Panc1 (cell line): ENCODE data around the gene DTYMK.
A peak's percentile ranks its signal among the peaks of the same experiment; 100 is the strongest.

Experiments
- POLR2AphosphoS5 ChIP-seq: IDR thresholded peaks from 2 replicates; pipeline ENCODE4 v1.6.1; 2012; ENCODE audit warnings: mild to moderate bottlenecking, low read depth, low read length, moderate library complexity
- SIN3A ChIP-seq: IDR thresholded peaks from 2 replicates; pipeline ENCODE4 v1.6.1; 2012; ENCODE audit warnings: low read depth, mild to moderate bottlenecking, low read length, moderate library complexity, borderline replicate concordance; ENCODE audit not compliant: insufficient read depth
- TCF7L2 ChIP-seq: IDR thresholded peaks from 2 replicates; pipeline ENCODE4 v1.6.1; 2011; ENCODE audit warnings: mild to moderate bottlenecking, low read depth, low read length, inconsistent platforms
- TF ChIP-seq, protein P1 (sequence below): fragments of 450-650 bp; IDR thresholded peaks from 2 replicates; pipeline ENCODE4 v1.5.1; 2017; ENCODE audit warnings: mild to moderate bottlenecking
- TF ChIP-seq, protein P2 (sequence below), 2 experiments: IDR thresholded peaks; 2 replicates each; pipeline ENCODE4 v1.6.1; 2011 to 2012; ENCODE audit warnings: low read depth in 2 of 2, control low read depth in 1 of 2, low read length in 1 of 2, mild to moderate bottlenecking in 1 of 2, moderate library complexity in 1 of 2; ENCODE audit not compliant: insufficient read depth in 1 of 2

DNA sequence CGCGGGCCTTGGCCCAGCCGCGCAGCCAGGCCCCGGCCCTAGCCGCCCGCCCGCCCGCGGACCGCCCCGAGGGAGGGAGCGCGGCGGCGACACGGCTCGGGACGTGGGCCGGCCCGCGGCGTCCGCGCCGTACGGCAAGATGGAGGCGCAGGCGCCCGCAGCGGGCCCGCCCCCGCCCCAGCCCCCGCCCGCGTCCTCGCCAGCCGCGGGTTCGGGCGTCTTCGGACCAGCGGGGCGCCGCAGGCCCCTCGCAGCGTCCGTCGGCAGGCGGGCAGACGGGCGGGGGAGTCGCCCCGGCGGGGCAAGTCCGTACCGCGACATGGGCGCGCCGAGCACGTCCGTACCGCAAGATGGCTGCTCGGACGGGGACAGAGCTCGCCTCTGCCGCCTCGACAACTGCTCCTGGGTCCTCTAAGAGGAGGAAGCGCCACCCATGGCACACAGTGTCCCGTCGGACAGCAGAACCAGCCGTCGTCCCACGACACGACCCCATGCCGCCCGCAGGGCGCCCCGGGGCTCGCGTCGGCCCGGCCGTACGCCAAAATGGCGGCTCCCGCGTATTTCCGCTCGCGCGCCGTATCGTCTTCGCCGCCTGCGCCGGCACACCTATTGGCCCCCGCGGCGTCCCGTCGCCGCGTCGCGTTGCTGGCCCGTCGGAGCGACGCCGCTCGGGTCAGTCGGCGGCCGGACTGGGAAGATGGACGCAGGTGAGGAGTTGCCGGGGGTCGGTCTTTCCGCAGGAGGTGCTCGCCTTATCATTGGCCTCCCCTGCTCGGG is 49.4 kb downstream of the DTYMK start, which contains the start of the genes ATG4B and THAP4:
- TF ChIP-seq, protein P1, sequence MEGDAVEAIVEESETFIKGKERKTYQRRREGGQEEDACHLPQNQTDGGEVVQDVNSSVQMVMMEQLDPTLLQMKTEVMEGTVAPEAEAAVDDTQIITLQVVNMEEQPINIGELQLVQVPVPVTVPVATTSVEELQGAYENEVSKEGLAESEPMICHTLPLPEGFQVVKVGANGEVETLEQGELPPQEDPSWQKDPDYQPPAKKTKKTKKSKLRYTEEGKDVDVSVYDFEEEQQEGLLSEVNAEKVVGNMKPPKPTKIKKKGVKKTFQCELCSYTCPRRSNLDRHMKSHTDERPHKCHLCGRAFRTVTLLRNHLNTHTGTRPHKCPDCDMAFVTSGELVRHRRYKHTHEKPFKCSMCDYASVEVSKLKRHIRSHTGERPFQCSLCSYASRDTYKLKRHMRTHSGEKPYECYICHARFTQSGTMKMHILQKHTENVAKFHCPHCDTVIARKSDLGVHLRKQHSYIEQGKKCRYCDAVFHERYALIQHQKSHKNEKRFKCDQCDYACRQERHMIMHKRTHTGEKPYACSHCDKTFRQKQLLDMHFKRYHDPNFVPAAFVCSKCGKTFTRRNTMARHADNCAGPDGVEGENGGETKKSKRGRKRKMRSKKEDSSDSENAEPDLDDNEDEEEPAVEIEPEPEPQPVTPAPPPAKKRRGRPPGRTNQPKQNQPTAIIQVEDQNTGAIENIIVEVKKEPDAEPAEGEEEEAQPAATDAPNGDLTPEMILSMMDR, result no peak
- TF ChIP-seq POLR2AphosphoS5 (peak; percentile 82), TCF7L2 (peak; percentile 83), SIN3A (peak; percentile 82; the same call in 1 of the 2 replicates)
- TF ChIP-seq, protein P2, sequence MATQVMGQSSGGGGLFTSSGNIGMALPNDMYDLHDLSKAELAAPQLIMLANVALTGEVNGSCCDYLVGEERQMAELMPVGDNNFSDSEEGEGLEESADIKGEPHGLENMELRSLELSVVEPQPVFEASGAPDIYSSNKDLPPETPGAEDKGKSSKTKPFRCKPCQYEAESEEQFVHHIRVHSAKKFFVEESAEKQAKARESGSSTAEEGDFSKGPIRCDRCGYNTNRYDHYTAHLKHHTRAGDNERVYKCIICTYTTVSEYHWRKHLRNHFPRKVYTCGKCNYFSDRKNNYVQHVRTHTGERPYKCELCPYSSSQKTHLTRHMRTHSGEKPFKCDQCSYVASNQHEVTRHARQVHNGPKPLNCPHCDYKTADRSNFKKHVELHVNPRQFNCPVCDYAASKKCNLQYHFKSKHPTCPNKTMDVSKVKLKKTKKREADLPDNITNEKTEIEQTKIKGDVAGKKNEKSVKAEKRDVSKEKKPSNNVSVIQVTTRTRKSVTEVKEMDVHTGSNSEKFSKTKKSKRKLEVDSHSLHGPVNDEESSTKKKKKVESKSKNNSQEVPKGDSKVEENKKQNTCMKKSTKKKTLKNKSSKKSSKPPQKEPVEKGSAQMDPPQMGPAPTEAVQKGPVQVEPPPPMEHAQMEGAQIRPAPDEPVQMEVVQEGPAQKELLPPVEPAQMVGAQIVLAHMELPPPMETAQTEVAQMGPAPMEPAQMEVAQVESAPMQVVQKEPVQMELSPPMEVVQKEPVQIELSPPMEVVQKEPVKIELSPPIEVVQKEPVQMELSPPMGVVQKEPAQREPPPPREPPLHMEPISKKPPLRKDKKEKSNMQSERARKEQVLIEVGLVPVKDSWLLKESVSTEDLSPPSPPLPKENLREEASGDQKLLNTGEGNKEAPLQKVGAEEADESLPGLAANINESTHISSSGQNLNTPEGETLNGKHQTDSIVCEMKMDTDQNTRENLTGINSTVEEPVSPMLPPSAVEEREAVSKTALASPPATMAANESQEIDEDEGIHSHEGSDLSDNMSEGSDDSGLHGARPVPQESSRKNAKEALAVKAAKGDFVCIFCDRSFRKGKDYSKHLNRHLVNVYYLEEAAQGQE (IDR thresholded peaks at IDR 0.05; ENCODE audit: insufficient read depth in 1 of 2, low read depth in 2 of 2, low read length in 1 of 2), result peak in 1 of 2 experiments; percentile 51; a peak in 1 of 4 replicates
